HUDEP-2 (cell line): ENCODE data around the gene CCDC187.
"Not testable (repeated sequence)": the region's sequence is repeated elsewhere in the genome, so short reads cannot be mapped to it uniquely, and the experiment has no call there.

Experiments
- DNase-seq, 76 experiments: peaks; one replicate each; lab custom pipeline; 2025; ENCODE audit not compliant: unreplicated experiment in 76 of 76; lab: John Stamatoyannopoulos, UW

The CCDC187 gene

GRCh38 chr9:136303825-136304416, at the start of gene CCDC187:
CCDC187 (minus strand) TSS chr9:136304094; CDS start chr9:136303830, 264 bp downstream.
- DNase-seq, result no peak

- DNase-seq, result no peak
Observed at GRCh38 chr9:136353088-136353487, 49.2 kb upstream of the CCDC187 start.

GRCh38 chr9:136352682-136353081, 48.8 kb upstream of the CCDC187 start:
- peak in 1 of 76 experiments; percentile 14 for DNase-seq

- DNase-seq, result not testable (repeated sequence)
Observed at GRCh38 chr9:136351868-136352267, 48.0 kb upstream of the CCDC187 start.

GRCh38 chr9:136351252-136351800, 47.4 kb upstream of the CCDC187 start:
- DNase-seq, result no peak

GRCh38 chr9:136349546-136349945, 45.7 kb upstream of the CCDC187 start:
- DNase-seq, result no peak

- DNase-seq, result no peak
Observed at GRCh38 chr9:136348691-136349090, 44.8 kb upstream of the CCDC187 start.

GRCh38 chr9:136347472-136348256, 43.8 kb upstream of the CCDC187 start:
- DNase-seq, result no peak

GRCh38 chr9:136346927-136347465, 43.1 kb upstream of the CCDC187 start:
- DNase-seq, result no peak

- no peak for DNase-seq
Observed at GRCh38 chr9:136346157-136346481, 42.2 kb upstream of the CCDC187 start.

GRCh38 chr9:136345281-136346156, 41.6 kb upstream of the CCDC187 start:
- peak in 3 of 76 experiments; percentile 9 to 32 (median 15) for DNase-seq

- DNase-seq, result no peak
Observed at GRCh38 chr9:136344544-136345280, 40.8 kb upstream of the CCDC187 start.

GRCh38 chr9:136343884-136344269, 40.0 kb upstream of the CCDC187 start:
- no peak for DNase-seq

GRCh38 chr9:136343121-136343883, 39.4 kb upstream of the CCDC187 start:
- peak in 3 of 76 experiments; percentile 22 to 24 (median 22) for DNase-seq

GRCh38 chr9:136342181-136343120, 38.6 kb upstream of the CCDC187 start:
- peak in 73 of 76 experiments; percentile 5 to 95 (median 85) for DNase-seq

GRCh38 chr9:136341769-136342168, 37.9 kb upstream of the CCDC187 start:
- no peak for DNase-seq

GRCh38 chr9:136341042-136341655, 37.3 kb upstream of the CCDC187 start:
- DNase-seq, result no peak
